ENCODE measurements around the gene UCN2. TPM values are rescaled to one million over a fixed set of nuclear protein-coding genes. Genes with fewer than 3 reads are reported as not detected.

The UCN2 gene
- total RNA-seq, 1 donor from 2014 or later, result 0.89 TPM

GRCh38 chr3:48581621-48582481 is 18.3 kb upstream of the UCN2 start:
- Mint-ChIP-seq H3K27me3 (ENCODE audit: unreplicated experiment) (no peaks in the 10 kb centered on the region), H3K9me3 (ENCODE audit: unreplicated experiment) (no peaks in the 10 kb centered on the region), H3K4me3 (ENCODE audit: unreplicated experiment) (no peak overlapping the region), H3K27ac (ENCODE audit: unreplicated experiment) (no peak overlapping the region), H3K4me1 (ENCODE audit: unreplicated experiment) (no peaks in the 10 kb centered on the region), H3K36me3 (ENCODE audit: unreplicated experiment) (no peaks in the 10 kb centered on the region)
- DNase-seq (ENCODE audit: extremely low spot score, unreplicated experiment), result no peak
- TF ChIP-seq, protein P1, sequence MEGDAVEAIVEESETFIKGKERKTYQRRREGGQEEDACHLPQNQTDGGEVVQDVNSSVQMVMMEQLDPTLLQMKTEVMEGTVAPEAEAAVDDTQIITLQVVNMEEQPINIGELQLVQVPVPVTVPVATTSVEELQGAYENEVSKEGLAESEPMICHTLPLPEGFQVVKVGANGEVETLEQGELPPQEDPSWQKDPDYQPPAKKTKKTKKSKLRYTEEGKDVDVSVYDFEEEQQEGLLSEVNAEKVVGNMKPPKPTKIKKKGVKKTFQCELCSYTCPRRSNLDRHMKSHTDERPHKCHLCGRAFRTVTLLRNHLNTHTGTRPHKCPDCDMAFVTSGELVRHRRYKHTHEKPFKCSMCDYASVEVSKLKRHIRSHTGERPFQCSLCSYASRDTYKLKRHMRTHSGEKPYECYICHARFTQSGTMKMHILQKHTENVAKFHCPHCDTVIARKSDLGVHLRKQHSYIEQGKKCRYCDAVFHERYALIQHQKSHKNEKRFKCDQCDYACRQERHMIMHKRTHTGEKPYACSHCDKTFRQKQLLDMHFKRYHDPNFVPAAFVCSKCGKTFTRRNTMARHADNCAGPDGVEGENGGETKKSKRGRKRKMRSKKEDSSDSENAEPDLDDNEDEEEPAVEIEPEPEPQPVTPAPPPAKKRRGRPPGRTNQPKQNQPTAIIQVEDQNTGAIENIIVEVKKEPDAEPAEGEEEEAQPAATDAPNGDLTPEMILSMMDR (IDR thresholded peaks at IDR 0.05), result no peak

- H3K36me3 Mint-ChIP-seq (ENCODE audit: unreplicated experiment), result peaks cover 2% of the 10 kb centered on the region
- H3K4me3 Mint-ChIP-seq (ENCODE audit: unreplicated experiment), result no peak overlapping the region
- no peak overlapping the region for H3K27ac Mint-ChIP-seq (ENCODE audit: unreplicated experiment)
- TF ChIP-seq, protein P1 (IDR thresholded peaks at IDR 0.05), result no peak
- H3K27me3 Mint-ChIP-seq (ENCODE audit: unreplicated experiment), result no peaks in the 10 kb centered on the region
- no peak for DNase-seq (ENCODE audit: extremely low spot score, unreplicated experiment)
- no peaks in the 10 kb centered on the region for H3K4me1 Mint-ChIP-seq (ENCODE audit: unreplicated experiment)
- no peaks in the 10 kb centered on the region for H3K9me3 Mint-ChIP-seq (ENCODE audit: unreplicated experiment)
Observed at GRCh38 chr3:48576647-48577046, 13.1 kb upstream of the UCN2 start.

- Mint-ChIP-seq H3K36me3 (ENCODE audit: unreplicated experiment) (peaks cover 2% of the 10 kb centered on the region), H3K27ac (ENCODE audit: unreplicated experiment) (no peak overlapping the region), H3K9me3 (ENCODE audit: unreplicated experiment) (no peaks in the 10 kb centered on the region), H3K4me3 (ENCODE audit: unreplicated experiment) (no peak overlapping the region), H3K4me1 (ENCODE audit: unreplicated experiment) (no peaks in the 10 kb centered on the region), H3K27me3 (ENCODE audit: unreplicated experiment) (no peaks in the 10 kb centered on the region)
- TF ChIP-seq, protein P1 (IDR thresholded peaks at IDR 0.05), result no peak
- no peak for DNase-seq (ENCODE audit: extremely low spot score, unreplicated experiment)
Observed at GRCh38 chr3:48575366-48575765, 11.8 kb upstream of the UCN2 start.

- TF ChIP-seq, protein P1 (IDR thresholded peaks at IDR 0.05), result no peak
- Mint-ChIP-seq H3K36me3 (ENCODE audit: unreplicated experiment) (peaks cover 2% of the 10 kb centered on the region), H3K4me3 (ENCODE audit: unreplicated experiment) (no peak overlapping the region), H3K27ac (ENCODE audit: unreplicated experiment) (no peak overlapping the region), H3K27me3 (ENCODE audit: unreplicated experiment) (no peaks in the 10 kb centered on the region), H3K4me1 (ENCODE audit: unreplicated experiment) (no peaks in the 10 kb centered on the region), H3K9me3 (ENCODE audit: unreplicated experiment) (no peaks in the 10 kb centered on the region)
- no peak for DNase-seq (ENCODE audit: extremely low spot score, unreplicated experiment)
Observed at GRCh38 chr3:48573973-48574585, 10.5 kb upstream of the UCN2 start.

DNA sequence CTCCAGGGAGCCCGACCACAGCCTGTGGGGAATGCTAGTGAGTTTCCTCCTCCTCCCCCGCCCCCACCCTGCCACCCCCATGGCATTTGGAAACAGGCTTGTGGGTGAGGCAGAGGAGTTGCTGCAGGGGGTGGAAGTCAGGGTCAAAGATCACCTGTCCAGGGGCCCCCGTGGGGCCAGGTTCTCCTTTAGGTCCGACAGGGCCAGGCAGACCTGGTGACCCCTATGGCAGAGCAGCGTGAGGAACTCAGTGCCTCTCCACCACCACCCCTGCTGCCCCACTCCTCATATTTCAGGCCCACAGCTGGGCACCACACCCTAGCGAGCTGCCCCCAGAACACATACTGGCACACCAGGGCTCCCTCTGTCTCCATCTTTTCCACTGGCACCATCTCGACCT is 8.9 kb upstream of the UCN2 start:
- Mint-ChIP-seq H3K9me3 (ENCODE audit: unreplicated experiment) (no peaks in the 10 kb centered on the region), H3K27me3 (ENCODE audit: unreplicated experiment) (no peaks in the 10 kb centered on the region), H3K36me3 (ENCODE audit: unreplicated experiment) (peaks cover 4% of the 10 kb centered on the region), H3K27ac (ENCODE audit: unreplicated experiment) (no peak overlapping the region), H3K4me1 (ENCODE audit: unreplicated experiment) (no peaks in the 10 kb centered on the region), H3K4me3 (ENCODE audit: unreplicated experiment) (no peak overlapping the region)
- TF ChIP-seq, protein P1 (IDR thresholded peaks at IDR 0.05), result no peak
- DNase-seq (ENCODE audit: extremely low spot score, unreplicated experiment), result no peak
